Measurements from ENCODE around the gene SIPA1L3. TPM values are rescaled to one million over a fixed set of nuclear protein-coding genes. Genes with fewer than 3 reads are reported as not detected.

The SIPA1L3 gene
- total and polyA plus RNA-seq, 2 experiments from 2014 or later, result 15.7 to 54.1 TPM

DNA sequence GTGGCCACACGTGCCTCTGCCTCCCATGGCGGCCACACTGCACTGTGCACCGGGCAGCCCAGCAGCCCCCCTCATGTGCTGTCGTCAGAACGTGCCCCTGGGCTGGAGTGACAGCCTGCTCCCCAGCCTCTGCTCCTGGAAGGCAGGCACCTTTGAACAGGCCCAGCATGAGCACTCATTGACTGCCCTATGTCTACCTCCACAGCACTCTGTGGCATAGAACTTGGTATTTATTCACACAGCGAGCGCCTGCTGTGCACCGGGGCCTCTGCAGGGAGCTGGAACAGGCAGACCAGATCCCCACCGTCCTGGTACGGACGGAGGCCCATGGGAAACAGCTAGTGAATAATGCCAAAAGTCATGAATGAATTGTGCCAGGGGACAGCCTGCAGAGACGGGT lies 263.3 kb downstream of the SIPA1L3 start (continued):
- TF ChIP-seq, protein P1, sequence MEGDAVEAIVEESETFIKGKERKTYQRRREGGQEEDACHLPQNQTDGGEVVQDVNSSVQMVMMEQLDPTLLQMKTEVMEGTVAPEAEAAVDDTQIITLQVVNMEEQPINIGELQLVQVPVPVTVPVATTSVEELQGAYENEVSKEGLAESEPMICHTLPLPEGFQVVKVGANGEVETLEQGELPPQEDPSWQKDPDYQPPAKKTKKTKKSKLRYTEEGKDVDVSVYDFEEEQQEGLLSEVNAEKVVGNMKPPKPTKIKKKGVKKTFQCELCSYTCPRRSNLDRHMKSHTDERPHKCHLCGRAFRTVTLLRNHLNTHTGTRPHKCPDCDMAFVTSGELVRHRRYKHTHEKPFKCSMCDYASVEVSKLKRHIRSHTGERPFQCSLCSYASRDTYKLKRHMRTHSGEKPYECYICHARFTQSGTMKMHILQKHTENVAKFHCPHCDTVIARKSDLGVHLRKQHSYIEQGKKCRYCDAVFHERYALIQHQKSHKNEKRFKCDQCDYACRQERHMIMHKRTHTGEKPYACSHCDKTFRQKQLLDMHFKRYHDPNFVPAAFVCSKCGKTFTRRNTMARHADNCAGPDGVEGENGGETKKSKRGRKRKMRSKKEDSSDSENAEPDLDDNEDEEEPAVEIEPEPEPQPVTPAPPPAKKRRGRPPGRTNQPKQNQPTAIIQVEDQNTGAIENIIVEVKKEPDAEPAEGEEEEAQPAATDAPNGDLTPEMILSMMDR (conservative IDR thresholded peaks at IDR 0.05; ENCODE audit: low read depth in 2 of 2), result no peak
- TF ChIP-seq, protein P2, sequence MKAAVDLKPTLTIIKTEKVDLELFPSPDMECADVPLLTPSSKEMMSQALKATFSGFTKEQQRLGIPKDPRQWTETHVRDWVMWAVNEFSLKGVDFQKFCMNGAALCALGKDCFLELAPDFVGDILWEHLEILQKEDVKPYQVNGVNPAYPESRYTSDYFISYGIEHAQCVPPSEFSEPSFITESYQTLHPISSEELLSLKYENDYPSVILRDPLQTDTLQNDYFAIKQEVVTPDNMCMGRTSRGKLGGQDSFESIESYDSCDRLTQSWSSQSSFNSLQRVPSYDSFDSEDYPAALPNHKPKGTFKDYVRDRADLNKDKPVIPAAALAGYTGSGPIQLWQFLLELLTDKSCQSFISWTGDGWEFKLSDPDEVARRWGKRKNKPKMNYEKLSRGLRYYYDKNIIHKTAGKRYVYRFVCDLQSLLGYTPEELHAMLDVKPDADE (IDR thresholded peaks at IDR 0.05), result no peak
- no peak for TF ChIP-seq ZNF114 (CRISPR knock-in tag; IDR thresholded peaks at IDR 0.05)

DNA sequence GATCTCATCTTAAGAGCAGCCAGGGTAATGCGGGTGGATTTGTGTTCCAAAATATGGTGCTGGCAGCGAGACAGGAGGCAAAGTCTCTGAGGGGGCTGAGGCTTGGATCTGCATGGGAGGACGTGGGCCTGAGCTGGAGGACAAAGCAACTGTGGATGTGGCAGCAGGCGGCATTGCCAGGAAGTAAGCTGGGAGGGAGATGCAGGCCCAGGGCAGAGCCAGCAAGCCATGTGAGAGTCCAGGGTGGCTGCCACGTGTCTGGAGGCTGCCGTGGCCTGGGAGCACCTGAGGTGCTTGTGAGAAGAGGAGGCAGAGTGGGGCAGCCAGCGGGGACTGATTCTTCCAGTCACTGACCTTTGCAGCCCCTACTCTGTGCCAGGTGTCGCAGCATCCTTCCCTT lies 265.0 kb downstream of the SIPA1L3 start:
- Histone ChIP-seq H3K4me2 (no peak overlapping the region), H3K36me3 (ENCODE audit: insufficient read depth) (no peaks in the 10 kb centered on the region; the same call in 1 of the 2 replicates), H3K4me1 (ENCODE audit: insufficient read depth) (peaks cover 17% of the 10 kb centered on the region), H3F3A (replicated peaks; ENCODE audit: low read depth) (no peaks in the 10 kb centered on the region), H3K4me3 (no peak overlapping the region), H4K20me1 (replicated peaks; ENCODE audit: insufficient read depth) (peaks cover 4% of the 10 kb centered on the region; the same call in 1 of the 2 replicates), H3K27ac (ENCODE audit: low read depth) (no peak overlapping the region), H3K9me2 (ENCODE audit: insufficient read depth) (no peaks in the 10 kb centered on the region), H3K79me2 (replicated peaks; ENCODE audit: insufficient read depth) (no peaks in the 10 kb centered on the region), H2AFZ (no peak overlapping the region), H3K27me3 (ENCODE audit: insufficient read depth) (no peaks in the 10 kb centered on the region)
- DNase-seq (ENCODE audit: low spot score) (no peak), ATAC-seq (no peak)
- peaks cover 25% of the 10 kb centered on the region for H3K4me1 Mint-ChIP-seq
- H3K27me3 Mint-ChIP-seq (ENCODE audit: insufficient read depth, low read depth, poor library complexity), result peaks cover 15% of the 10 kb centered on the region
- peaks cover 3% of the 10 kb centered on the region; the same call in 1 of the 3 replicates for H3K36me3 Mint-ChIP-seq (ENCODE audit: low read depth)
- peak overlapping the region; percentile 42; the same call in 1 of the 2 replicates for H3K27ac Mint-ChIP-seq
- peaks cover 3% of the 10 kb centered on the region; the same call in 1 of the 3 replicates for H3K9me3 Mint-ChIP-seq
- H3K4me3 Mint-ChIP-seq, result no peak overlapping the region
- no peak for TF ChIP-seq EZH2phosphoT487 (IDR thresholded peaks at IDR 0.05; ENCODE audit: unreplicated experiment)
- TF ChIP-seq STAT1 (IDR thresholded peaks at IDR 0.05; ENCODE audit: unreplicated experiment), result no peak
- TF ChIP-seq ZNF114 (CRISPR knock-in tag; IDR thresholded peaks at IDR 0.05), result no peak
- TF ChIP-seq, protein P3, sequence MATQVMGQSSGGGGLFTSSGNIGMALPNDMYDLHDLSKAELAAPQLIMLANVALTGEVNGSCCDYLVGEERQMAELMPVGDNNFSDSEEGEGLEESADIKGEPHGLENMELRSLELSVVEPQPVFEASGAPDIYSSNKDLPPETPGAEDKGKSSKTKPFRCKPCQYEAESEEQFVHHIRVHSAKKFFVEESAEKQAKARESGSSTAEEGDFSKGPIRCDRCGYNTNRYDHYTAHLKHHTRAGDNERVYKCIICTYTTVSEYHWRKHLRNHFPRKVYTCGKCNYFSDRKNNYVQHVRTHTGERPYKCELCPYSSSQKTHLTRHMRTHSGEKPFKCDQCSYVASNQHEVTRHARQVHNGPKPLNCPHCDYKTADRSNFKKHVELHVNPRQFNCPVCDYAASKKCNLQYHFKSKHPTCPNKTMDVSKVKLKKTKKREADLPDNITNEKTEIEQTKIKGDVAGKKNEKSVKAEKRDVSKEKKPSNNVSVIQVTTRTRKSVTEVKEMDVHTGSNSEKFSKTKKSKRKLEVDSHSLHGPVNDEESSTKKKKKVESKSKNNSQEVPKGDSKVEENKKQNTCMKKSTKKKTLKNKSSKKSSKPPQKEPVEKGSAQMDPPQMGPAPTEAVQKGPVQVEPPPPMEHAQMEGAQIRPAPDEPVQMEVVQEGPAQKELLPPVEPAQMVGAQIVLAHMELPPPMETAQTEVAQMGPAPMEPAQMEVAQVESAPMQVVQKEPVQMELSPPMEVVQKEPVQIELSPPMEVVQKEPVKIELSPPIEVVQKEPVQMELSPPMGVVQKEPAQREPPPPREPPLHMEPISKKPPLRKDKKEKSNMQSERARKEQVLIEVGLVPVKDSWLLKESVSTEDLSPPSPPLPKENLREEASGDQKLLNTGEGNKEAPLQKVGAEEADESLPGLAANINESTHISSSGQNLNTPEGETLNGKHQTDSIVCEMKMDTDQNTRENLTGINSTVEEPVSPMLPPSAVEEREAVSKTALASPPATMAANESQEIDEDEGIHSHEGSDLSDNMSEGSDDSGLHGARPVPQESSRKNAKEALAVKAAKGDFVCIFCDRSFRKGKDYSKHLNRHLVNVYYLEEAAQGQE (IDR thresholded peaks at IDR 0.05; ENCODE audit: unreplicated experiment), result no peak
- TF ChIP-seq CREB1 (CRISPR knock-in tag; IDR thresholded peaks at IDR 0.05; ENCODE audit: low read depth), result no peak
- TF ChIP-seq ZNF331 (CRISPR knock-in tag; IDR thresholded peaks at IDR 0.05; ENCODE audit: low read depth), result no peak
- TF ChIP-seq, protein P2 (IDR thresholded peaks at IDR 0.05), result no peak
- TF ChIP-seq POLR2AphosphoS5 (IDR thresholded peaks at IDR 0.05; ENCODE audit: low read depth), result no peak
- no peak for TF ChIP-seq EZH2 (IDR thresholded peaks at IDR 0.05; ENCODE audit: low read depth, unreplicated experiment)
- TF ChIP-seq, protein P1 (conservative IDR thresholded peaks at IDR 0.05; ENCODE audit: low read depth in 2 of 2), result no peak
- TF ChIP-seq JUNB (IDR thresholded peaks at IDR 0.05; ENCODE audit: unreplicated experiment), result no peak
- TF ChIP-seq NANOG (IDR thresholded peaks at IDR 0.05; ENCODE audit: borderline replicate concordance), result no peak

Measured in GM23338 (cell line).